Measurements from ENCODE around the gene ACVR2A. TPM values are rescaled to one million over a fixed set of nuclear protein-coding genes. Genes with fewer than 3 reads are reported as not detected.

Gene ACVR2A
- total RNA-seq, 1 donor from 2014 or later, result 10.7 TPM

DNA sequence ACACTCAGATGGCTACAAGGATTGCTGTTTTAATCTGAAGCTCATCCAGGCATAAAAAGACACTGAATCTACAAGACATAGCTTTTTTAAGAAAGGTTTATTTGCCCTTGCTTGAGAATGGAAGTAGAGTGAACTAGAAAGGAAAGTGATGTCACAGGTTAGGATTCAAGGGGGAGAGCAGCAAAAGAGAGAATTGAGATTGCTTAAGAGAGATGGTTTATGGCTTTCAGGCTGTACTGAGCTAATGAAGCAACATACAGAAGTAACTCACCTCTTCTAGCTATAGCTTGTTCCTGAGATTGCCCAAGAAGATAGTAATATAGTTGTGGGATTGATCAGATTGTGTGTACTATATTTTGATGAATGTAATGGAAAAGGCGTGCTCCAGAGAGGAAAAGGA is 26.1 kb upstream of the ACVR2A start:
- no peak for DNase-seq (ENCODE audit: low read depth)
- TF ChIP-seq, protein P1, sequence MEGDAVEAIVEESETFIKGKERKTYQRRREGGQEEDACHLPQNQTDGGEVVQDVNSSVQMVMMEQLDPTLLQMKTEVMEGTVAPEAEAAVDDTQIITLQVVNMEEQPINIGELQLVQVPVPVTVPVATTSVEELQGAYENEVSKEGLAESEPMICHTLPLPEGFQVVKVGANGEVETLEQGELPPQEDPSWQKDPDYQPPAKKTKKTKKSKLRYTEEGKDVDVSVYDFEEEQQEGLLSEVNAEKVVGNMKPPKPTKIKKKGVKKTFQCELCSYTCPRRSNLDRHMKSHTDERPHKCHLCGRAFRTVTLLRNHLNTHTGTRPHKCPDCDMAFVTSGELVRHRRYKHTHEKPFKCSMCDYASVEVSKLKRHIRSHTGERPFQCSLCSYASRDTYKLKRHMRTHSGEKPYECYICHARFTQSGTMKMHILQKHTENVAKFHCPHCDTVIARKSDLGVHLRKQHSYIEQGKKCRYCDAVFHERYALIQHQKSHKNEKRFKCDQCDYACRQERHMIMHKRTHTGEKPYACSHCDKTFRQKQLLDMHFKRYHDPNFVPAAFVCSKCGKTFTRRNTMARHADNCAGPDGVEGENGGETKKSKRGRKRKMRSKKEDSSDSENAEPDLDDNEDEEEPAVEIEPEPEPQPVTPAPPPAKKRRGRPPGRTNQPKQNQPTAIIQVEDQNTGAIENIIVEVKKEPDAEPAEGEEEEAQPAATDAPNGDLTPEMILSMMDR (IDR thresholded peaks at IDR 0.05; ENCODE audit: insufficient read depth, low read length, poor library complexity, severe bottlenecking), result no peak
- Histone ChIP-seq H3K4me3 (ENCODE audit: low read depth, low read length) (no peak overlapping the region), H3K27me3 (ENCODE audit: control insufficient read depth, insufficient read depth, low read length) (no peaks in the 10 kb centered on the region), H3K36me3 (ENCODE audit: control insufficient read depth, insufficient read depth, low read length) (no peaks in the 10 kb centered on the region)

DNA sequence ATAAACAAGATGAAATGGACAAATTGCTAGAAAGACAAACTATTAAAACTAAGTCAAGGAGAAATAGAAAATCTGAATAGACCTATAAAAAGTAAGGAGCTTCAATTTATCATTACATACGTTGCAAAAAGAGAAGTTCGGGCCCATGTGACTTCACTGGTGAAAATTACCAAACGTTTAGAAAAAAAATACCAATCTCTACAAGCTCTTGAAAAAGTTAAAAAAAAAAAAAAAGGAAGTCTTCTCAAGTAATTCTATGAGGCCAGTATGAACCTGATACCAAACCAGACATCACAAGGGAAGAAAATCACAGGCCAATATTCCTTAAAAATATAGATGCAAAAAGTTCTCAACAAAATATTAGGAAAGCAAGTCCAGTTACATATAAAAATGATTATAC is 20.2 kb upstream of the ACVR2A start:
- H3K4me3 ChIP-seq (ENCODE audit: low read depth, low read length), result no peak overlapping the region
- H3K36me3 ChIP-seq (ENCODE audit: control insufficient read depth, insufficient read depth, low read length), result no peaks in the 10 kb centered on the region
- no peak for DNase-seq (ENCODE audit: low read depth)
- H3K27me3 ChIP-seq (ENCODE audit: control insufficient read depth, insufficient read depth, low read length), result no peaks in the 10 kb centered on the region
- TF ChIP-seq, protein P1 (IDR thresholded peaks at IDR 0.05; ENCODE audit: insufficient read depth, low read length, poor library complexity, severe bottlenecking), result no peak

DNA sequence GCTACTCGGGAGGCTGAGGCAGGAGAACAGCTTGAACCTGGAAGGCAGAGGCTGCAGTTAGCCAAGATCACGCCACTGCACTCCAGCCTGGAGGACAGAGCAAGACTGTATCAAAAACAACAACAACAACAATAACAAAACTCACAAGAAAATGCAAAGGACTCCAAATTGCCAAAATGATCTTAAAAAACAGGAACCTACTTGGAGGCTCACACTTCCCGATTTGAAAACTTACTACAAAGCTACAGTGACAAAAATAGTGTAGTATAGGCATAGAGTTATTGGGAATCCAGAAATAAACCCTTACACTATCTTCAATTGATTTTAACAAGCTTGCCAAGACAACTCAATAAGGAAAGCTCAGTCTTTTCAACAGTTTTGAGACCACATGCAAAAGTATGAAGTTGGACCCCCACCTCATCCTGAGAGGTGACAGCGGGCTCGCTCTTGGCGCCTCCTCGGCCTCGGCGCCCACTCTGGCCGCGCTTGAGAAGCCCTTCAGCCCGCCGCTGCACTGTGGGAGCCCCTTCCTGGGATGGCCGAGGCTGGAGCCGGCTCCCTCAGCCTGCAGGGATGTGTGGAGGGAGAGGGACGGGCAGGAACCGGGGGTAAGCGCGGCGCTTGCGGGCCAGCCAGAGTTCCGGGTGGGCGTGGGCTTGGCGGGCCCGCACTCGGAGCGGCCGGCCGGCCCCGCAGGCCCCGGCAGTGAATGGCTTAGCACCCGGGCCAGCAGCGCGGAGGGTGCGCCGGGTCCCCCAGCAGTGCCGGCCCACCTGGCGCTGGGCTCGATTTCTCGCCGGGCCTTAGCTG is 18.3 kb upstream of the ACVR2A start:
- TF ChIP-seq, protein P1 (IDR thresholded peaks at IDR 0.05; ENCODE audit: insufficient read depth, low read length, poor library complexity, severe bottlenecking), result no peak
- Histone ChIP-seq H3K27me3 (ENCODE audit: control insufficient read depth, insufficient read depth, low read length) (no peaks in the 10 kb centered on the region), H3K4me3 (ENCODE audit: low read depth, low read length) (no peak overlapping the region), H3K36me3 (ENCODE audit: control insufficient read depth, insufficient read depth, low read length) (no peaks in the 10 kb centered on the region)
- no peak for DNase-seq (ENCODE audit: low read depth)

DNA sequence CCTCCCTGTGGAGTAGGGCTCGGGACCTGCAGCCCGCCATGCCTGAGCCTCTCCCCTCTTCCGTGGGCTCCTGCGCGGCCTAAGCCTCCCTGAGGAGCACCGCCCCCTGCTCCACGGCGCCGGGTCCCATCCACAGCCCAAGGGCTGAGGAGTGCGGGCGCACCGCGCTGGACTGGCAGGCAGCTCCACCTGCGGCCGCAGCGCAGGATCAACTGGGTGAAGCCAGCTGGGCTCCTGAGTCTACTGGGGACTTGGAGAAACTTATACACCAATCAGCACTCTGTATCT is 17.8 kb upstream of the ACVR2A start:
- no peaks in the 10 kb centered on the region for H3K27me3 ChIP-seq (ENCODE audit: control insufficient read depth, insufficient read depth, low read length)
- DNase-seq (ENCODE audit: low read depth), result no peak
- H3K4me3 ChIP-seq (ENCODE audit: low read depth, low read length), result no peak overlapping the region
- TF ChIP-seq, protein P1 (IDR thresholded peaks at IDR 0.05; ENCODE audit: insufficient read depth, low read length, poor library complexity, severe bottlenecking), result no peak
- no peaks in the 10 kb centered on the region for H3K36me3 ChIP-seq (ENCODE audit: control insufficient read depth, insufficient read depth, low read length)

DNA sequence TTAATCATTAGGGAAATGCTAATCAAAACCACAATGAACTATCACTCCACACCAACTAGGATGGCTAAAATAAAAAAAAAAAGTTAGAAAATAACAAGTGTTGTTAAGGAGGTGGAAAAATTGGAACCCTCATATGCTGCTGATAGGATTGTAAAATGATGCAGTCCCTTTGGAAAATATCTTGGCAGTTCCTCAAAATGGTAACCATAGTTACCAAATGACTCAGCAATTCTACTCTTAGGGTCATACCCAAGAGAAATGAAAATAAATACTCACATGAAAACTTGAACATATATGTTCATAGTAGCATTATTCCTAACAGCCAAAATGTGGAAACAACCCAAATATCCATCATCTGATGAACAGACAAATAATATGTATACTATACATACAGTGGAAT is 15.7 kb upstream of the ACVR2A start:
- Histone ChIP-seq H3K36me3 (ENCODE audit: control insufficient read depth, insufficient read depth, low read length) (no peaks in the 10 kb centered on the region), H3K27me3 (ENCODE audit: control insufficient read depth, insufficient read depth, low read length) (no peaks in the 10 kb centered on the region), H3K4me3 (ENCODE audit: low read depth, low read length) (no peak overlapping the region)
- no peak for DNase-seq (ENCODE audit: low read depth)
- TF ChIP-seq, protein P1 (IDR thresholded peaks at IDR 0.05; ENCODE audit: insufficient read depth, low read length, poor library complexity, severe bottlenecking), result no peak

DNA sequence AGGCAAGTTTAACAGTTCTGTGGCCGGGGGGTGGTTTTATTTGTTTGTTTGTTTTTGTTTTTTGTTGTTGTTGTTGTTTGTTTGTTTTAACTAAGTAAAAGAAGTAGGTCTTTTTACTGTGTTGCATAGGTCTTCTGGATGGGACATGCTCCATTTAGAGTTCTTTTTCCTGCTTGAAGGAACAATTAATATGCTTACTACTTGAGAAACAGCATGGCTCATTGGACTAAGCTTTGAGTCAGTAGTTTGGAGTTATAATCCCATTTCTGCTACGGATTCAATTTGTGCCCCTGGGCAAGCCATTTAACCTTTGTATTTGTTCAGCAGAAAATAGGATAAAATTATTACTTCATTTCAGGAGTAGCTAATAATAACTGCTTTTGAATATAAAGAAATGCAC is 8.7 kb upstream of the ACVR2A start:
- H3K36me3 ChIP-seq (ENCODE audit: control insufficient read depth, insufficient read depth, low read length), result no peaks in the 10 kb centered on the region
- no peak overlapping the region for H3K4me3 ChIP-seq (ENCODE audit: low read depth, low read length)
- DNase-seq (ENCODE audit: low read depth), result no peak
- no peaks in the 10 kb centered on the region for H3K27me3 ChIP-seq (ENCODE audit: control insufficient read depth, insufficient read depth, low read length)
- TF ChIP-seq, protein P1 (IDR thresholded peaks at IDR 0.05; ENCODE audit: insufficient read depth, low read length, poor library complexity, severe bottlenecking), result no peak

All from kidney epithelial cell (primary cell).